H9 (cell line): Measurements from ENCODE around the gene IL17A. TPM values are rescaled to one million over a fixed set of nuclear protein-coding genes. Genes with fewer than 3 reads are reported as not detected.
"Not testable (repeated sequence)": the region's sequence is repeated elsewhere in the genome, so short reads cannot be mapped to it uniquely, and the experiment has no call there.

Experiments used
- DNase-seq: peaks from one replicate; pipeline ENCODE4 v3.0.0-alpha.2; 2017
- H2AFZ ChIP-seq: one replicate; pipeline ENCODE4 v1.6.1; 2013; ENCODE audit warnings: mild to moderate bottlenecking, low read length, control low read depth, moderate library complexity
- H2AK5ac ChIP-seq: 2 replicates; pipeline ENCODE4 v1.6.1; 2013; ENCODE audit warnings: low read length, control low read depth, mixed read lengths; ENCODE audit not compliant: insufficient read length
- H2BK120ac ChIP-seq: one replicate; pipeline ENCODE4 v1.6.1; 2013; ENCODE audit warnings: low read depth, mild to moderate bottlenecking, low read length, control low read depth, inconsistent platforms; ENCODE audit not compliant: poor library complexity, severe bottlenecking
- H2BK12ac ChIP-seq: 2 replicates; pipeline ENCODE4 v1.6.1; 2013; ENCODE audit warnings: low read length, control low read depth, mixed read lengths, low read depth; ENCODE audit not compliant: insufficient read length
- H2BK15ac ChIP-seq: 2 replicates; pipeline ENCODE4 v1.6.1; 2013; ENCODE audit warnings: low read depth, low read length, control low read depth
- H2BK20ac ChIP-seq: one replicate; pipeline ENCODE4 v1.6.1; 2013; ENCODE audit warnings: low read depth, mild to moderate bottlenecking, low read length, control low read depth, inconsistent platforms; ENCODE audit not compliant: poor library complexity, severe bottlenecking
- H2BK5ac ChIP-seq: 2 replicates; pipeline ENCODE4 v1.6.1; 2013; ENCODE audit warnings: low read length, control low read depth, mixed read lengths; ENCODE audit not compliant: insufficient read length
- H3K14ac ChIP-seq: 2 replicates; pipeline ENCODE4 v1.6.1; 2013; ENCODE audit warnings: low read length, control low read depth; ENCODE audit not compliant: insufficient read depth
- H3K18ac ChIP-seq: 2 replicates; pipeline ENCODE4 v1.6.1; 2013; ENCODE audit warnings: low read depth, mild to moderate bottlenecking, mixed read lengths, low read length, control low read depth; ENCODE audit not compliant: insufficient read length
- H3K23ac ChIP-seq: 2 replicates; pipeline ENCODE4 v1.6.1; 2013; ENCODE audit warnings: low read length, control low read depth, mixed read lengths, low read depth; ENCODE audit not compliant: insufficient read length
- H3K23me2 ChIP-seq: 2 replicates; pipeline ENCODE4 v1.6.1; 2013; ENCODE audit warnings: low read depth, mild to moderate bottlenecking, mixed read lengths, low read length, control low read depth; ENCODE audit not compliant: insufficient read length, poor library complexity, severe bottlenecking
- H3K27ac ChIP-seq: 2 replicates; pipeline ENCODE4 v1.5.1; 2013; ENCODE audit warnings: low read length, control low read depth, mixed read lengths, low read depth; ENCODE audit not compliant: insufficient read length
- H3K27me3 ChIP-seq: 2 replicates; pipeline ENCODE4 v1.6.1; 2013; ENCODE audit warnings: low read length, control low read depth, inconsistent platforms; ENCODE audit not compliant: insufficient read depth
- H3K4ac ChIP-seq: 2 replicates; pipeline ENCODE4 v1.6.1; 2013; ENCODE audit warnings: low read depth, mild to moderate bottlenecking, control low read depth, inconsistent platforms, low read length, moderate library complexity
- H3K4me1 ChIP-seq: 2 replicates; pipeline ENCODE4 v1.6.1; 2013; ENCODE audit warnings: low read length, control low read depth, inconsistent platforms; ENCODE audit not compliant: insufficient read depth
- H3K4me2 ChIP-seq: 2 replicates; pipeline ENCODE4 v1.6.1; 2013; ENCODE audit warnings: low read length, control low read depth, mixed read lengths; ENCODE audit not compliant: insufficient read length, insufficient read depth
- H3K56ac ChIP-seq: 2 replicates; pipeline ENCODE4 v1.6.1; 2013; ENCODE audit warnings: low read depth, mild to moderate bottlenecking, mixed read lengths, low read length, control low read depth; ENCODE audit not compliant: insufficient read length
- H3K79me1 ChIP-seq: 2 replicates; pipeline ENCODE4 v1.6.1; 2013; ENCODE audit warnings: low read depth, mild to moderate bottlenecking, moderate library complexity, low read length, control low read depth, inconsistent platforms; ENCODE audit not compliant: insufficient read depth, poor library complexity, severe bottlenecking
- H3K79me2 ChIP-seq: 2 replicates; pipeline ENCODE4 v1.6.1; 2013; ENCODE audit warnings: low read length, control low read depth, inconsistent platforms; ENCODE audit not compliant: insufficient read depth
- H3K9ac ChIP-seq: 2 replicates; pipeline ENCODE4 v1.6.1; 2013; ENCODE audit warnings: low read length, control low read depth, mixed read lengths; ENCODE audit not compliant: insufficient read length; ENCODE audit errors: extremely low read depth
- H3K9me3 ChIP-seq: one replicate; pipeline ENCODE4 v1.6.1; 2013; ENCODE audit warnings: low read depth, low read length, inconsistent platforms; ENCODE audit not compliant: control insufficient read depth
- H3T11ph ChIP-seq: one replicate; pipeline ENCODE4 v1.6.1; 2013; ENCODE audit warnings: mild to moderate bottlenecking, low read length, control low read depth, inconsistent platforms
- H4K20me1 ChIP-seq: one replicate; pipeline ENCODE4 v1.6.1; 2013; ENCODE audit not compliant: control insufficient read depth, insufficient read length, insufficient read depth
- H4K5ac ChIP-seq: 2 replicates; pipeline ENCODE4 v1.6.1; 2013; ENCODE audit warnings: low read depth, mild to moderate bottlenecking, mixed read lengths, low read length, control low read depth; ENCODE audit not compliant: insufficient read length
- H4K8ac ChIP-seq: replicated peaks from 2 replicates; pipeline ENCODE4 v1.6.1; 2013; ENCODE audit warnings: low read length, control low read depth, mixed read lengths, low read depth; ENCODE audit not compliant: insufficient read length
- H4K91ac ChIP-seq: 2 replicates; pipeline ENCODE4 v1.6.1; 2013; ENCODE audit warnings: low read depth, mild to moderate bottlenecking, moderate library complexity, mixed read lengths, low read length, control low read depth; ENCODE audit not compliant: insufficient read length
- H3K27ac Mint-ChIP-seq, 3 experiments: 2 replicates in 2 of 3; 3 replicates in 1 of 3; pipeline ENCODE4 v1.8.0; 2020 to 2021; ENCODE audit warnings: mixed read lengths in 3 of 3, mild to moderate bottlenecking in 1 of 3, moderate library complexity in 1 of 3
- H3K27me3 Mint-ChIP-seq: 2 replicates; pipeline ENCODE4 v1.8.0; 2021; ENCODE audit warnings: low read depth, mild to moderate bottlenecking, moderate library complexity, mixed read lengths
- H3K36me3 Mint-ChIP-seq, 3 experiments: 2 replicates in 2 of 3; 3 replicates in 1 of 3; pipeline ENCODE4 v1.8.0; 2020 to 2021; ENCODE audit warnings: low read depth in 3 of 3, mixed read lengths in 3 of 3; ENCODE audit not compliant: insufficient read depth in 1 of 3
- H3K4me1 Mint-ChIP-seq, 2 experiments: 2 replicates each; pipeline ENCODE4 v1.8.0; 2020; ENCODE audit warnings: mixed read lengths in 2 of 2
- H3K4me3 Mint-ChIP-seq, 2 experiments: 2 replicates in 1 of 2; 3 replicates in 1 of 2; pipeline ENCODE4 v1.8.0; 2020 to 2021; ENCODE audit warnings: mild to moderate bottlenecking in 2 of 2, mixed read lengths in 2 of 2, moderate library complexity in 1 of 2
- H3K9me3 Mint-ChIP-seq, 2 experiments: 2 replicates in 1 of 2; 3 replicates in 1 of 2; pipeline ENCODE4 v1.8.0; 2020; ENCODE audit warnings: mild to moderate bottlenecking in 2 of 2, mixed read lengths in 2 of 2, moderate library complexity in 1 of 2
- WGBS: extraction: QIAGEN DNeasy Blood & Tissue Kit; methylation state at CpG from one replicate; pipeline ENCODE4 v1.1.7; 2013; ENCODE audit warnings: missing lambda C conversion rate, low lambda C conversion rate, mixed read lengths; ENCODE audit not compliant: insufficient read length; ENCODE audit errors: extremely low coverage; 5-methylcytosine and 5-hydroxymethylcytosine counted together
- total RNA-seq: library from RNA; stranded (reverse); gene quantifications from 2 replicates; pipeline ENCODE4 v1.2.1, GENCODE V29; 2021
- TF ChIP-seq, protein P1 (sequence below): fragments of 200-600 bp; sonication (generic); conservative IDR thresholded peaks from 3 replicates; pipeline ENCODE4 v1.8.0; 2021; ENCODE audit warnings: antibody characterized with exemption, mild to moderate bottlenecking

The IL17A gene
- total RNA-seq, 1 experiment from 2014 or later: not detected

DNA sequence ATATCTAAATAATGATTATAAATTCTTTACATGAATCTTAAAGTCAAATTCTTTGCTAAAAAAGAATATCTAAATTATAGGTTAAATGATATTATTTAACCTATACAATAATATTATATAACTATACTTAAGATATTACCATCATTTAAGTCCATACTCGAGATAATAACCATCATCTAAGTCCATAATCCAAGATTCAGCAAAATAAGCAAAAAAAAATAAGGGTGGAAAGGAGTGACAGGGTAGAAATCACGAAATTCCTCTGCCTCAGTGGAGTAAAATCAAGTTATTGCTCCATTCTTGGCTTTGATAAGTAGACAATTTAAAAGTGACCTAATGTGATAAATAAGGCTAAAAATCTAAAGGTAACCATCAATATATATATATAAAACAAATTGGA lies 9.7 kb downstream of the IL17A start:
- no peak overlapping the region for H4K8ac ChIP-seq
- no peak overlapping the region for H2BK120ac ChIP-seq
- H3K4me2 ChIP-seq: no peak overlapping the region
- Mint-ChIP-seq H3K9me3 (peaks cover 28 to 34% of the 10 kb centered on the region in 2 experiments), H3K4me3 (no peak overlapping the region), H3K36me3 (peaks cover 16 to 20% (median 19%) of the 10 kb centered on the region in 3 experiments), H3K4me1 (no peaks in the 10 kb centered on the region), H3K27me3 (0 out of 2 replicates have a peak, but pooled peaks cover 2% of the 10 kb centered on the region), H3K27ac (no peak overlapping the region)
- H3K9ac ChIP-seq: no peak overlapping the region
- no peaks in the 10 kb centered on the region for H4K20me1 ChIP-seq
- no peak overlapping the region for H2AFZ ChIP-seq
- H2BK5ac ChIP-seq: no peak overlapping the region
- no peak overlapping the region for H4K5ac ChIP-seq
- no peak overlapping the region for H3T11ph ChIP-seq
- no peaks in the 10 kb centered on the region for H3K4me1 ChIP-seq
- H3K18ac ChIP-seq: no peak overlapping the region
- H2BK15ac ChIP-seq: no peak overlapping the region
- no peak overlapping the region for H2BK20ac ChIP-seq
- no peak overlapping the region for H2BK12ac ChIP-seq
- TF ChIP-seq, protein P1, sequence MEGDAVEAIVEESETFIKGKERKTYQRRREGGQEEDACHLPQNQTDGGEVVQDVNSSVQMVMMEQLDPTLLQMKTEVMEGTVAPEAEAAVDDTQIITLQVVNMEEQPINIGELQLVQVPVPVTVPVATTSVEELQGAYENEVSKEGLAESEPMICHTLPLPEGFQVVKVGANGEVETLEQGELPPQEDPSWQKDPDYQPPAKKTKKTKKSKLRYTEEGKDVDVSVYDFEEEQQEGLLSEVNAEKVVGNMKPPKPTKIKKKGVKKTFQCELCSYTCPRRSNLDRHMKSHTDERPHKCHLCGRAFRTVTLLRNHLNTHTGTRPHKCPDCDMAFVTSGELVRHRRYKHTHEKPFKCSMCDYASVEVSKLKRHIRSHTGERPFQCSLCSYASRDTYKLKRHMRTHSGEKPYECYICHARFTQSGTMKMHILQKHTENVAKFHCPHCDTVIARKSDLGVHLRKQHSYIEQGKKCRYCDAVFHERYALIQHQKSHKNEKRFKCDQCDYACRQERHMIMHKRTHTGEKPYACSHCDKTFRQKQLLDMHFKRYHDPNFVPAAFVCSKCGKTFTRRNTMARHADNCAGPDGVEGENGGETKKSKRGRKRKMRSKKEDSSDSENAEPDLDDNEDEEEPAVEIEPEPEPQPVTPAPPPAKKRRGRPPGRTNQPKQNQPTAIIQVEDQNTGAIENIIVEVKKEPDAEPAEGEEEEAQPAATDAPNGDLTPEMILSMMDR: no peak
- H3K23ac ChIP-seq: no peak overlapping the region
- no peak for DNase-seq
- H3K27me3 ChIP-seq: no peaks in the 10 kb centered on the region
- H2AK5ac ChIP-seq: no peak overlapping the region
- H3K9me3 ChIP-seq: peaks cover 7% of the 10 kb centered on the region
- no peak overlapping the region for H4K91ac ChIP-seq
- H3K27ac ChIP-seq: no peak overlapping the region
- no peaks in the 10 kb centered on the region for H3K79me2 ChIP-seq
- H3K14ac ChIP-seq: no peak overlapping the region
- no peaks in the 10 kb centered on the region for H3K23me2 ChIP-seq
- no peak overlapping the region for H3K4ac ChIP-seq
- no CpG with 5 or more reads among the region's 2 CpGs for WGBS
- H3K56ac ChIP-seq: no peak overlapping the region
- H3K79me1 ChIP-seq: no peaks in the 10 kb centered on the region

DNA sequence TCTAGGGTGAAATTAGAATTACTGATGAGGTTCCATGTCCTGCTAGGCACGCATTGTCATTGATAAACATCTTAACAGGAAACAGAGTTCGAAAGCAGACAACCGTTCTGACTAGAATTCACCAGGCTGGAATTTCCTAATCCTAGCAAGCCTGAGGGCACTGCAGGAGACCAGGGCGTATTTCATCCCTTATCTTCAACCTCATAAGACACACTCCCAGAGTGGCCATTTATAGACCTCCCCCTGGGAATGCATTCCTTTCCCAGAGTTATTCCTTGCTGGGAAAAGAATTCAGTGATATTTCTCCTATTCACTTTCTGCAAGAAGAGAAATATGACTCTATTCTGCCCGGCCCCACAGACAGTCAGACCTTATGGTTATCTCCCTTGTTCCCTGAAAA lies 13.9 kb downstream of the IL17A start:
- H2AFZ ChIP-seq, H3T11ph ChIP-seq, H2BK20ac ChIP-seq, H4K91ac ChIP-seq, H2BK12ac ChIP-seq, H4K8ac ChIP-seq, H3K9me3 ChIP-seq, H3K79me1 ChIP-seq, H3K23me2 ChIP-seq, H3K27ac ChIP-seq, H3K27ac Mint-ChIP-seq, H2BK120ac ChIP-seq, H2BK5ac ChIP-seq, H3K79me2 ChIP-seq, H4K20me1 ChIP-seq, H3K23ac ChIP-seq, H3K4me2 ChIP-seq, H3K18ac ChIP-seq, H3K9ac ChIP-seq, H3K4me1 Mint-ChIP-seq, DNase-seq, H2BK15ac ChIP-seq, H3K27me3 Mint-ChIP-seq, H4K5ac ChIP-seq, H3K4ac ChIP-seq, H3K4me1 ChIP-seq, H2AK5ac ChIP-seq, H3K4me3 Mint-ChIP-seq, H3K27me3 ChIP-seq, H3K56ac ChIP-seq, H3K14ac ChIP-seq: not testable (repeated sequence)
- peaks cover 30 to 39% of the 10 kb centered on the region in 2 experiments for H3K9me3 Mint-ChIP-seq
- WGBS: no CpG with 5 or more reads among the region's 5 CpGs
- peaks cover 18 to 27% (median 26%) of the 10 kb centered on the region in 3 experiments for H3K36me3 Mint-ChIP-seq
